Gastroesophageal sphincter (tissue), 3 donors: ENCODE results near the gene MTFP1.

Experiments used
- EP300 ChIP-seq: sonication (generic); formaldehyde crosslinking; IDR thresholded peaks from one replicate; pipeline ENCODE4 v1.6.1; 2017; ENCODE audit warnings: antibody characterized with exemption, mild to moderate bottlenecking
- POLR2A ChIP-seq, 2 donors: fragments of 450-650 bp; IDR thresholded peaks; one replicate each; pipeline ENCODE4 v1.6.1; 2017; ENCODE audit warnings: antibody characterized with exemption in 2 of 2, mild to moderate bottlenecking in 2 of 2, moderate library complexity in 1 of 2
- TF ChIP-seq, protein P1 (sequence below), 4 experiments: fragments of 200-600 bp in 2 of 4; fragments of 450-650 bp in 2 of 4; sonication (generic) in 1 of 4; IDR thresholded peaks; one replicate each; pipeline ENCODE4 v1.5.1; 2017 to 2019; ENCODE audit warnings: antibody characterized with exemption in 4 of 4, mild to moderate bottlenecking in 2 of 4, moderate library complexity in 2 of 4

DNA sequence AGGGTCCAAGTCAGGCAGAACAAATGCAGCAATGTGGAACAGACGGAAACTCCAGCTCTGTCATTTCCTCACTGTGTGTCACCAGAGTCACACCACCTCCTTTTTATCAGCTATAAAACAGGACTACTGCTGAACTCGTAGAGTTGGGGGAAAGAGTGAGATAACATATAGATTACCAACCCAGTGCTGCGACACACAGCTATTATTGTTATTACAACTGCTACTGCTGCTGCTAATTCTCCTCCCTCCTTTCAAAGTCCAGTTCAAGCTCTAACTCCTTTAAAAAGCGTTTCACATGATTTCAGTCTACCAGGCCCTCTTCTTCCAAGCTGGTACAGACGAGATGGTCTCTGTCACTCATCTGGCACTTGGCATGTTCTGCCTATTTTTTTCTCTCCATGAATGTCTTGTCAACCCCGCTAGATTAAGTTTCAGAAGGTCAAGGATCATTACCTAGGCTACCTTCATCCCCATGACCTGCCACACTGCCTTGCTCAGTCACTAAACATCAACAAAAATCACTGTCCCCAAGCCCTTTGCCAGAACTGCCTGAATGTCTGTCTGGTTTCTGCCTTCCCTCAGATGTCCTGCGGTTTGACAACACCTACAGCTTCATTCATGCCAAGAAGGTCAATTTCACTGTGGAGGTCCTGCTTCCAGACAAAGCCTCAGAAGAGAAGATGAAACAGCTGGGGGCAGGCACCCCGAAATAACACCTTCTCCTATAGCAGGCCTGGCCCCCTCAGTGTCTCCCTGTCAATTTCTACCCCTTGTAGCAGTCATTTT, 3.7 kb upstream of the MTFP1 start:
- no peak for TF ChIP-seq POLR2A (IDR thresholded peaks at IDR 0.05)
- TF ChIP-seq, protein P1, sequence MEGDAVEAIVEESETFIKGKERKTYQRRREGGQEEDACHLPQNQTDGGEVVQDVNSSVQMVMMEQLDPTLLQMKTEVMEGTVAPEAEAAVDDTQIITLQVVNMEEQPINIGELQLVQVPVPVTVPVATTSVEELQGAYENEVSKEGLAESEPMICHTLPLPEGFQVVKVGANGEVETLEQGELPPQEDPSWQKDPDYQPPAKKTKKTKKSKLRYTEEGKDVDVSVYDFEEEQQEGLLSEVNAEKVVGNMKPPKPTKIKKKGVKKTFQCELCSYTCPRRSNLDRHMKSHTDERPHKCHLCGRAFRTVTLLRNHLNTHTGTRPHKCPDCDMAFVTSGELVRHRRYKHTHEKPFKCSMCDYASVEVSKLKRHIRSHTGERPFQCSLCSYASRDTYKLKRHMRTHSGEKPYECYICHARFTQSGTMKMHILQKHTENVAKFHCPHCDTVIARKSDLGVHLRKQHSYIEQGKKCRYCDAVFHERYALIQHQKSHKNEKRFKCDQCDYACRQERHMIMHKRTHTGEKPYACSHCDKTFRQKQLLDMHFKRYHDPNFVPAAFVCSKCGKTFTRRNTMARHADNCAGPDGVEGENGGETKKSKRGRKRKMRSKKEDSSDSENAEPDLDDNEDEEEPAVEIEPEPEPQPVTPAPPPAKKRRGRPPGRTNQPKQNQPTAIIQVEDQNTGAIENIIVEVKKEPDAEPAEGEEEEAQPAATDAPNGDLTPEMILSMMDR (IDR thresholded peaks at IDR 0.05), result no peak
- no peak for TF ChIP-seq EP300
